SK-N-SH (cell line): Measurements from ENCODE around the gene FAM20C. TPM values are rescaled to one million over a fixed set of nuclear protein-coding genes. Genes with fewer than 3 reads are reported as not detected.

ENCODE experiments used
- CTCF ChIA-PET: fragments of 300-600, 350-600 bp; formaldehyde crosslinking; extraction: SDS; loops from one replicate; lab custom pipeline; 2021; lab: Yijun Ruan, JAX
- POLR2A ChIA-PET: fragments of 350-600 bp; sonication (Branson Sonifier 250); formaldehyde crosslinking; extraction: SDS; loops from one replicate; lab custom pipeline; 2020; ENCODE audit warnings: antibody characterized with exemption, inconsistent platforms; lab: Yijun Ruan, JAX
- DNase-seq: peaks from one replicate; pipeline ENCODE4 v3.0.0; 2012
- H2AFZ ChIP-seq: fragments of 200-600 bp; sonication (generic); 2 replicates; pipeline ENCODE4 v1.8.1; 2016; ENCODE audit warnings: antibody characterized with exemption, mild to moderate bottlenecking, low read depth
- H3F3A ChIP-seq: fragments of 200-600 bp; sonication (generic); replicated peaks from 2 replicates; pipeline ENCODE3; 2016; ENCODE audit warnings: antibody characterized with exemption, mild to moderate bottlenecking; ENCODE audit not compliant: insufficient read depth
- H3K27ac ChIP-seq, 2 experiments: fragments of 200-500 bp in 1 of 2; fragments of 200-600 bp in 1 of 2; sonication (Bioruptor generic) in 1 of 2; sonication (generic), shearing (Covaris generic) in 1 of 2; 2 replicates each; pipeline versions ENCODE4 v1.5.1 to v1.6.1; 2014 to 2016; ENCODE audit warnings: low read depth in 2 of 2, inconsistent platforms in 1 of 2, low read length in 1 of 2, mild to moderate bottlenecking in 1 of 2, mixed read lengths in 1 of 2
- H3K27me3 ChIP-seq: fragments of 200-600 bp; sonication (generic), shearing (Covaris generic); 2 replicates; pipeline ENCODE4 v1.6.1; 2016; ENCODE audit warnings: mixed run types; ENCODE audit not compliant: insufficient read depth
- H3K36me3 ChIP-seq, 2 experiments: fragments of 200-500 bp in 1 of 2; fragments of 200-600 bp in 1 of 2; sonication (Bioruptor generic) in 1 of 2; sonication (generic) in 1 of 2; replicated peaks in 1 of 2; 2 replicates each; pipeline versions ENCODE3 to v1.5.1; 2014 to 2016; ENCODE audit warnings: low read length in 1 of 2, mild to moderate bottlenecking in 1 of 2; ENCODE audit not compliant: insufficient read depth in 2 of 2, control insufficient read depth in 1 of 2
- H3K4me1 ChIP-seq, 2 experiments: fragments of 200-500 bp in 1 of 2; fragments of 200-600 bp in 1 of 2; sonication (Bioruptor generic) in 1 of 2; sonication (generic), shearing (Covaris generic) in 1 of 2; 2 replicates each; pipeline versions ENCODE4 v1.5.1 to v1.6.1; 2014 to 2016; ENCODE audit warnings: low read depth in 1 of 2, low read length in 1 of 2, mixed run types in 1 of 2; ENCODE audit not compliant: insufficient read depth in 2 of 2, control insufficient read depth in 1 of 2
- H3K4me2 ChIP-seq: fragments of 200-600 bp; sonication (generic), shearing (Covaris generic); 2 replicates; pipeline ENCODE4 v1.6.1; 2017; ENCODE audit warnings: mixed run types
- H3K4me3 ChIP-seq, 2 experiments: fragments of 200-500 bp in 1 of 2; fragments of 200-600 bp in 1 of 2; sonication (Bioruptor generic) in 1 of 2; sonication (generic), shearing (Covaris generic) in 1 of 2; 2 replicates each; pipeline versions ENCODE4 v1.5.1 to v1.8.1; 2014 to 2016; ENCODE audit warnings: low read depth in 2 of 2, inconsistent platforms in 1 of 2, low read length in 1 of 2, mild to moderate bottlenecking in 1 of 2, mixed read lengths in 1 of 2, moderate library complexity in 1 of 2
- H3K79me2 ChIP-seq: fragments of 200-600 bp; sonication (generic); 2 replicates; pipeline ENCODE4 v1.8.1; 2017; ENCODE audit warnings: mild to moderate bottlenecking; ENCODE audit not compliant: insufficient read depth
- H3K9ac ChIP-seq: fragments of 200-600 bp; sonication (generic); 2 replicates; pipeline ENCODE4 v1.6.1; 2017; ENCODE audit warnings: mixed run types
- H3K9me2 ChIP-seq: fragments of 200-600 bp; sonication (generic); 2 replicates; pipeline ENCODE4 v1.6.1; 2017; ENCODE audit warnings: mixed run types
- H3K9me3 ChIP-seq: fragments of 200-600 bp; sonication (generic); 2 replicates; pipeline ENCODE4 v1.6.1; 2017; ENCODE audit warnings: mixed run types, mild to moderate bottlenecking, moderate library complexity
- H4K20me1 ChIP-seq: fragments of 200-600 bp; sonication (generic); 2 replicates; pipeline ENCODE4 v1.6.1; 2017; ENCODE audit warnings: mild to moderate bottlenecking, mixed run types; ENCODE audit not compliant: insufficient read depth
- CHD2 ChIP-seq: fragments of 150-350 bp; IDR thresholded peaks from 2 replicates; pipeline ENCODE4 v1.6.1; 2018; ENCODE audit warnings: low read length; ENCODE audit not compliant: partially characterized antibody
- EZH2phosphoT487 ChIP-seq: fragments of 200-600 bp; sonication (generic); IDR thresholded peaks from 2 replicates; pipeline ENCODE4 v1.6.1; 2017; ENCODE audit warnings: low read depth, mixed run types, mild to moderate bottlenecking, antibody characterized with exemption, moderate library complexity, borderline replicate concordance
- FOXJ3 ChIP-seq: sonication (generic); formaldehyde crosslinking; IDR thresholded peaks from 2 replicates; pipeline ENCODE4 v1.5.1; 2020; ENCODE audit warnings: mild to moderate bottlenecking, missing genetic modification reagents
- GABPA ChIP-seq: IDR thresholded peaks from 2 replicates; pipeline ENCODE4 v1.4.0; 2012; ENCODE audit warnings: low read depth, mild to moderate bottlenecking
- GATA2 ChIP-seq: sonication (generic); formaldehyde crosslinking; IDR thresholded peaks from 2 replicates; pipeline ENCODE4 v1.5.0; 2020; ENCODE audit warnings: mild to moderate bottlenecking, missing genetic modification reagents
- JUND ChIP-seq: IDR thresholded peaks from 2 replicates; pipeline ENCODE4 v1.4.0; 2012
- MEF2A ChIP-seq: IDR thresholded peaks from 2 replicates; pipeline ENCODE4 v1.4.0; 2012; ENCODE audit warnings: low read depth, borderline replicate concordance
- NFIC ChIP-seq: IDR thresholded peaks from 2 replicates; pipeline ENCODE4 v1.4.0; 2012; ENCODE audit warnings: borderline replicate concordance
- NRF1 ChIP-seq: IDR thresholded peaks from 2 replicates; pipeline ENCODE4 v1.6.1; 2012; ENCODE audit warnings: low read depth, mild to moderate bottlenecking, low read length
- RCOR1 ChIP-seq: fragments of 150-350 bp; IDR thresholded peaks from 2 replicates; pipeline ENCODE4 v1.6.1; 2017; ENCODE audit warnings: antibody characterized with exemption, low read length
- SMC3 ChIP-seq: IDR thresholded peaks from 2 replicates; pipeline ENCODE4 v1.6.1; 2012; ENCODE audit warnings: low read depth, low read length, improper control_type of control experiment
- TAF1 ChIP-seq: IDR thresholded peaks from 2 replicates; pipeline ENCODE4 v1.6.1; 2012; ENCODE audit warnings: low read depth, mild to moderate bottlenecking, low read length, moderate library complexity, borderline replicate concordance
- YY1 ChIP-seq: IDR thresholded peaks from 2 replicates; pipeline ENCODE4 v1.4.0; 2012; ENCODE audit warnings: low read depth, mild to moderate bottlenecking
- whole genome bisulfite sequencing: methylation state at CpG from one replicate; pipeline ENCODE4 v1.1.6; 2017; ENCODE audit warnings: low lambda C conversion rate; 5-methylcytosine and 5-hydroxymethylcytosine counted together
- polyA plus RNA-seq, 3 experiments: library from polyadenylated mRNA; depleted of rRNA; stranded (reverse); fragments of >200 nt; gene quantifications; 2 replicates each; pipeline ENCODE4 v1.2.3, GENCODE V29; 2012
- TF ChIP-seq, protein P1 (sequence below): IDR thresholded peaks from 2 replicates; pipeline ENCODE4 v1.4.0; 2012; ENCODE audit warnings: low read depth, borderline replicate concordance
- TF ChIP-seq, protein P2 (sequence below): IDR thresholded peaks from 2 replicates; pipeline ENCODE4 v1.4.0; 2012; ENCODE audit warnings: low read depth, borderline replicate concordance
- TF ChIP-seq, protein P3 (sequence below): IDR thresholded peaks from 2 replicates; pipeline ENCODE4 v1.4.0; 2012; ENCODE audit warnings: low read depth

FAM20C gene
- polyA plus RNA-seq, 1 of the 3 experiments (the other 2 are of a cell fraction) = 12.7 TPM

GRCh38 chr7:166338-167060, 25.9 kb upstream of the FAM20C start:
- Histone ChIP-seq H3K4me2 (no peak overlapping the region), H3K36me3 (no peaks in the 10 kb centered on the region), H3F3A (no peaks in the 10 kb centered on the region), H3K79me2 (no peaks in the 10 kb centered on the region), H2AFZ (no peak overlapping the region), H3K4me1 (peaks cover 0 to 58% of the 10 kb centered on the region in 2 experiments; a peak in 2 of 4 replicates), H3K9me2 (no peaks in the 10 kb centered on the region), H3K4me3 (no peak overlapping the region), H3K27ac (peak overlapping the region in 1 of 2 experiments; percentile 8; a peak in 1 of 4 replicates), H3K27me3 (peaks cover 56% of the 10 kb centered on the region), H4K20me1 (no peaks in the 10 kb centered on the region), H3K9me3 (no peaks in the 10 kb centered on the region), H3K9ac (no peak overlapping the region)
- ChIA-PET CTCF (no interaction called here), POLR2A (no interaction called here)
- DNase-seq = no peak
- TF ChIP-seq FOXJ3 (no peak), MEF2A (no peak), NFIC (no peak), EZH2phosphoT487 (no peak), GABPA (no peak), JUND (no peak), YY1 (no peak)
- 66% methylated on average over 16 of the region's 18 CpGs for WGBS

DNA sequence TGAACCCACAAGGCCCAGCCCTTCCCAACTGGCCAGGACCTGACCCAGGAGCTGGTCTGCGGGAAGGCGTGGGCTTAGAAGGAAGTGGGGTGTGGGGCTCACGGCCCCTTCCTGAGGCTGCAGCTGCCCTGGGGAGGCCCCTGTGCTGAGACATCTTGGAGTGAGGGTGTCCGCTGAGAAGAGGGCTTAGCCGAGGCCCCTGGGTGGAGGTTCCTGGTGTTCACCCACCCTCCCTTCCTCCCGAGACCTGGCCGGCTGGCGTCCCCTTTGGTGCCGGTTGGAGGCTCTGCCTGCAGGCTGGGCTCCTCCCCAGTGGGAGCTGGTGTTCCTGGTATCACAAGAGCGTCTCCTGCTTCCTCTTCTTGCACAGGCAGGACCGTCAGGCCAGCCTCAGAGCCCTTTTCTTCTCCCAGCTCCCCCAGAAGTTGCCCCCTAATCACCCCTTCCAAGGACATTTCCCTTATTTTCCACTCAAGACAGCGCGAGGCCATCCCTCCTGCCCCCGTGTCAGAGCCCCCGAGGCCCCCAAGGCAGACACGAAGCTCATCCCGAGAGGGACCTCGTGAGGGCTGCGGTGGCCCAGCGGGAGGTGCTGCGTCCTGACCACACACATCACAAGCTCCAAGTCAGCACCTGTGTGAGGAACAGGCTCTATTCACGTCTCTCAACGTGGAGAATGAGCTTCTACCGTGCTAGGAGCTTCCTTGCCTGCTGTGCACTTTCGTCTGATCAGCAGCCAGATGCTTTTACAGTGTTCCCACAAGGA, 25.1 kb upstream of the FAM20C start:
- Histone ChIP-seq H3F3A (no peaks in the 10 kb centered on the region), H2AFZ (no peak overlapping the region), H3K27ac (no peak overlapping the region), H3K9me3 (no peaks in the 10 kb centered on the region), H3K4me3 (no peak overlapping the region), H4K20me1 (no peaks in the 10 kb centered on the region), H3K27me3 (peaks cover 59% of the 10 kb centered on the region), H3K36me3 (no peaks in the 10 kb centered on the region), H3K4me2 (no peak overlapping the region), H3K9ac (no peak overlapping the region), H3K4me1 (peaks cover 0 to 55% of the 10 kb centered on the region in 2 experiments; a peak in 2 of 4 replicates), H3K9me2 (no peaks in the 10 kb centered on the region), H3K79me2 (no peaks in the 10 kb centered on the region)
- POLR2A ChIA-PET = no interaction called here
- CTCF ChIA-PET = interaction anchor here (1.0 kb wide), 1 partner anchor 17 kb away, joined by 4 read pairs; no protein-coding TSS in a partner anchor
- no peak for DNase-seq
- WGBS = 62% methylated on average over 22 of the region's 25 CpGs
- TF ChIP-seq GATA2 = no peak
- no peak for TF ChIP-seq CHD2
- no peak for TF ChIP-seq GABPA
- TF ChIP-seq, protein P1, sequence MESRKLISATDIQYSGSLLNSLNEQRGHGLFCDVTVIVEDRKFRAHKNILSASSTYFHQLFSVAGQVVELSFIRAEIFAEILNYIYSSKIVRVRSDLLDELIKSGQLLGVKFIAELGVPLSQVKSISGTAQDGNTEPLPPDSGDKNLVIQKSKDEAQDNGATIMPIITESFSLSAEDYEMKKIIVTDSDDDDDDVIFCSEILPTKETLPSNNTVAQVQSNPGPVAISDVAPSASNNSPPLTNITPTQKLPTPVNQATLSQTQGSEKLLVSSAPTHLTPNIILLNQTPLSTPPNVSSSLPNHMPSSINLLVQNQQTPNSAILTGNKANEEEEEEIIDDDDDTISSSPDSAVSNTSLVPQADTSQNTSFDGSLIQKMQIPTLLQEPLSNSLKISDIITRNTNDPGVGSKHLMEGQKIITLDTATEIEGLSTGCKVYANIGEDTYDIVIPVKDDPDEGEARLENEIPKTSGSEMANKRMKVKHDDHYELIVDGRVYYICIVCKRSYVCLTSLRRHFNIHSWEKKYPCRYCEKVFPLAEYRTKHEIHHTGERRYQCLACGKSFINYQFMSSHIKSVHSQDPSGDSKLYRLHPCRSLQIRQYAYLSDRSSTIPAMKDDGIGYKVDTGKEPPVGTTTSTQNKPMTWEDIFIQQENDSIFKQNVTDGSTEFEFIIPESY = no peak
- TF ChIP-seq SMC3 = no peak
- TF ChIP-seq JUND = no peak
- no peak for TF ChIP-seq TAF1
- TF ChIP-seq, protein P2, sequence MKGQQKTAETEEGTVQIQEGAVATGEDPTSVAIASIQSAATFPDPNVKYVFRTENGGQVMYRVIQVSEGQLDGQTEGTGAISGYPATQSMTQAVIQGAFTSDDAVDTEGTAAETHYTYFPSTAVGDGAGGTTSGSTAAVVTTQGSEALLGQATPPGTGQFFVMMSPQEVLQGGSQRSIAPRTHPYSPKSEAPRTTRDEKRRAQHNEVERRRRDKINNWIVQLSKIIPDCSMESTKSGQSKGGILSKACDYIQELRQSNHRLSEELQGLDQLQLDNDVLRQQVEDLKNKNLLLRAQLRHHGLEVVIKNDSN = no peak
- no peak for TF ChIP-seq YY1
- TF ChIP-seq NRF1 = no peak
- TF ChIP-seq, protein P3, sequence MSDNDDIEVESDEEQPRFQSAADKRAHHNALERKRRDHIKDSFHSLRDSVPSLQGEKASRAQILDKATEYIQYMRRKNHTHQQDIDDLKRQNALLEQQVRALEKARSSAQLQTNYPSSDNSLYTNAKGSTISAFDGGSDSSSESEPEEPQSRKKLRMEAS = no peak
- no peak for TF ChIP-seq RCOR1
